ENCODE data around the gene SERINC3.

- TF ChIP-seq POLR2A (IDR thresholded peaks at IDR 0.05) (no peak), CTCF (IDR thresholded peaks at IDR 0.05) (no peak)
Observed at GRCh38 chr20:44464514-44464913, 57.4 kb downstream of the SERINC3 start.

All from adrenal gland (tissue), 5 donors.